HepG2 (cell line): ENCODE measurements around the gene OTOP3. TPM values are rescaled to one million over a fixed set of nuclear protein-coding genes. Genes with fewer than 3 reads are reported as not detected.

Experiments
- CCDC6 ChIP-seq: sonication (generic); formaldehyde crosslinking; IDR thresholded peaks from 2 replicates; pipeline ENCODE4 v1.8.1; 2022; ENCODE audit warnings: mild to moderate bottlenecking, missing genetic modification reagents, moderate library complexity
- FOXC1 ChIP-seq: sonication (generic); formaldehyde crosslinking; IDR thresholded peaks from 2 replicates; pipeline ENCODE4 v1.8.0; 2022; ENCODE audit warnings: mild to moderate bottlenecking, missing genetic modification reagents, borderline replicate concordance
- HCFC1 ChIP-seq: fragments of 150-350 bp; IDR thresholded peaks from 2 replicates; pipeline ENCODE4 v1.6.1; 2014; ENCODE audit warnings: low read depth, low read length
- HOXA3 ChIP-seq: sonication (generic); formaldehyde crosslinking; IDR thresholded peaks from 2 replicates; pipeline ENCODE4 v1.5.0; 2020; ENCODE audit warnings: missing genetic modification reagents
- KLF16 ChIP-seq, 2 experiments: sonication (generic) in 1 of 2; formaldehyde crosslinking in 1 of 2; IDR thresholded peaks; 2 replicates each; pipeline versions ENCODE4 v1.6.1 to v1.8.0; 2016 to 2023; ENCODE audit warnings: missing genetic modification reagents in 2 of 2, missing compliant biosample characterization in 1 of 2
- MAFG ChIP-seq: sonication (generic); formaldehyde crosslinking; IDR thresholded peaks from 2 replicates; pipeline ENCODE4 v1.5.1; 2020; ENCODE audit warnings: mild to moderate bottlenecking, missing genetic modification reagents
- NFYC ChIP-seq: IDR thresholded peaks from 2 replicates; pipeline ENCODE4 v1.6.1; 2016; ENCODE audit warnings: missing genetic modification reagents, missing compliant biosample characterization
- NR2F1 ChIP-seq, 2 experiments: fragments of 450-650 bp in 1 of 2; formaldehyde crosslinking in 1 of 2; IDR thresholded peaks; 2 replicates each; pipeline versions ENCODE4 v1.5.0 to v1.6.1; 2016 to 2020; ENCODE audit warnings: mild to moderate bottlenecking in 1 of 2, missing compliant biosample characterization in 1 of 2, missing genetic modification reagents in 1 of 2, moderate library complexity in 1 of 2
- NR2F2 ChIP-seq: IDR thresholded peaks from 2 replicates; pipeline ENCODE4 v1.6.1; 2012; ENCODE audit warnings: low read depth, inconsistent platforms, borderline replicate concordance
- ONECUT2 ChIP-seq: sonication (generic); formaldehyde crosslinking; IDR thresholded peaks from 2 replicates; pipeline ENCODE4 v1.4.0; 2020; ENCODE audit warnings: missing genetic modification reagents
- PHF8 ChIP-seq: sonication (generic); formaldehyde crosslinking; IDR thresholded peaks from 2 replicates; pipeline ENCODE4 v1.5.0; 2020; ENCODE audit warnings: missing genetic modification reagents
- RARG ChIP-seq: sonication (generic); formaldehyde crosslinking; IDR thresholded peaks from 2 replicates; pipeline ENCODE4 v1.4.0; 2020; ENCODE audit warnings: low read depth, mild to moderate bottlenecking, missing genetic modification reagents
- RBAK ChIP-seq: sonication (generic); formaldehyde crosslinking; IDR thresholded peaks from 2 replicates; pipeline ENCODE4 v1.5.1; 2020; ENCODE audit warnings: mild to moderate bottlenecking, missing genetic modification reagents
- SMARCC2 ChIP-seq: fragments of 450-650 bp; IDR thresholded peaks from 2 replicates; pipeline ENCODE4 v1.6.1; 2017; ENCODE audit warnings: antibody characterized with exemption, mild to moderate bottlenecking
- SOX5 ChIP-seq: IDR thresholded peaks from 2 replicates; pipeline ENCODE4 v1.6.1; 2016; ENCODE audit warnings: borderline replicate concordance
- SRSF4 ChIP-seq: fragments of 200-400 bp; formaldehyde crosslinking; IDR thresholded peaks from one replicate; pipeline ENCODE4 v1.6.1; 2018; ENCODE audit warnings: mild to moderate bottlenecking, low read depth, low read length, moderate library complexity; ENCODE audit not compliant: poor library complexity, severe bottlenecking
- TAF15 ChIP-seq: fragments of 200-400 bp; formaldehyde crosslinking; IDR thresholded peaks from one replicate; pipeline ENCODE4 v1.6.1; 2018; ENCODE audit warnings: mild to moderate bottlenecking, low read depth, low read length; ENCODE audit not compliant: poor library complexity, severe bottlenecking
- TSC22D2 ChIP-seq: sonication (generic); formaldehyde crosslinking; IDR thresholded peaks from 2 replicates; pipeline ENCODE4 v1.5.1; 2020; ENCODE audit warnings: missing genetic modification reagents, mild to moderate bottlenecking, borderline replicate concordance
- ZEB1 ChIP-seq: IDR thresholded peaks from 2 replicates; pipeline ENCODE4 v1.6.1; 2012; ENCODE audit warnings: mild to moderate bottlenecking, low read depth, inconsistent platforms; ENCODE audit not compliant: insufficient replicate concordance
- ZFP36 ChIP-seq: fragments of 150-350 bp; IDR thresholded peaks from 2 replicates; pipeline ENCODE4 v1.6.1; 2018; ENCODE audit warnings: borderline replicate concordance, low read length, low read depth; ENCODE audit not compliant: partially characterized antibody
- ZNF12 ChIP-seq: sonication (generic); formaldehyde crosslinking; IDR thresholded peaks from 2 replicates; pipeline ENCODE4 v1.5.0; 2020; ENCODE audit warnings: missing genetic modification reagents
- ZNF138 ChIP-seq: sonication (generic); formaldehyde crosslinking; IDR thresholded peaks from 2 replicates; pipeline ENCODE4 v1.5.0; 2020; ENCODE audit warnings: mild to moderate bottlenecking, low read depth, missing genetic modification reagents
- ZNF143 ChIP-seq: sonication (generic); formaldehyde crosslinking; IDR thresholded peaks from 2 replicates; pipeline ENCODE4 v1.4.0; 2020; ENCODE audit warnings: missing genetic modification reagents
- ZNF30 ChIP-seq: sonication (generic); formaldehyde crosslinking; IDR thresholded peaks from 2 replicates; pipeline ENCODE4 v1.5.0; 2020; ENCODE audit warnings: mild to moderate bottlenecking, missing genetic modification reagents
- ZNF430 ChIP-seq: sonication (generic); formaldehyde crosslinking; IDR thresholded peaks from 2 replicates; pipeline ENCODE4 v1.9.0; 2021; ENCODE audit warnings: mild to moderate bottlenecking, missing genetic modification reagents
- polyA plus RNA-seq, 8 experiments: library from polyadenylated mRNA; depleted of rRNA in 3 of 8; stranded (reverse) in 7 of 8; unstranded in 1 of 8; fragments of >200 nt; fragmentation: Illumina TruSeq in 4 of 8; extraction: Trizol in 4 of 8; gene quantifications; 2 replicates each; pipeline versions ENCODE4 v1.2.1 to v1.2.3, GENCODE V29; 2011 to 2016; ENCODE audit warnings: low read depth in 4 of 8, missing spikeins in 1 of 8, mixed read lengths in 1 of 8; ENCODE audit not compliant: insufficient read depth in 1 of 8
- total RNA-seq, 5 experiments: library from RNA; depleted of rRNA; stranded (reverse); fragments of >200 nt; fragmentation: Illumina TruSeq; extraction: Trizol; gene quantifications; 2 replicates each; pipeline ENCODE4 v1.2.3, GENCODE V29; 2016; ENCODE audit warnings: low read depth in 1 of 5
- TF ChIP-seq, protein P1 (sequence below): sonication (generic); formaldehyde crosslinking; IDR thresholded peaks from 2 replicates; pipeline ENCODE4 v1.5.0; 2020; ENCODE audit warnings: missing genetic modification reagents
- TF ChIP-seq, protein P2 (sequence below): sonication (generic); formaldehyde crosslinking; IDR thresholded peaks from 2 replicates; pipeline ENCODE4 v1.8.1; 2023; ENCODE audit warnings: mild to moderate bottlenecking, missing genetic modification reagents
- TF ChIP-seq, protein P3 (sequence below): sonication (generic); formaldehyde crosslinking; IDR thresholded peaks from 2 replicates; pipeline ENCODE4 v1.5.0; 2020; ENCODE audit warnings: missing genetic modification reagents, mild to moderate bottlenecking, borderline replicate concordance

Gene OTOP3
- total and polyA plus RNA-seq, 2 of the 13 experiments (the other 11 are each of a cell fraction or from before 2014, with no cell fraction given): not detected

DNA sequence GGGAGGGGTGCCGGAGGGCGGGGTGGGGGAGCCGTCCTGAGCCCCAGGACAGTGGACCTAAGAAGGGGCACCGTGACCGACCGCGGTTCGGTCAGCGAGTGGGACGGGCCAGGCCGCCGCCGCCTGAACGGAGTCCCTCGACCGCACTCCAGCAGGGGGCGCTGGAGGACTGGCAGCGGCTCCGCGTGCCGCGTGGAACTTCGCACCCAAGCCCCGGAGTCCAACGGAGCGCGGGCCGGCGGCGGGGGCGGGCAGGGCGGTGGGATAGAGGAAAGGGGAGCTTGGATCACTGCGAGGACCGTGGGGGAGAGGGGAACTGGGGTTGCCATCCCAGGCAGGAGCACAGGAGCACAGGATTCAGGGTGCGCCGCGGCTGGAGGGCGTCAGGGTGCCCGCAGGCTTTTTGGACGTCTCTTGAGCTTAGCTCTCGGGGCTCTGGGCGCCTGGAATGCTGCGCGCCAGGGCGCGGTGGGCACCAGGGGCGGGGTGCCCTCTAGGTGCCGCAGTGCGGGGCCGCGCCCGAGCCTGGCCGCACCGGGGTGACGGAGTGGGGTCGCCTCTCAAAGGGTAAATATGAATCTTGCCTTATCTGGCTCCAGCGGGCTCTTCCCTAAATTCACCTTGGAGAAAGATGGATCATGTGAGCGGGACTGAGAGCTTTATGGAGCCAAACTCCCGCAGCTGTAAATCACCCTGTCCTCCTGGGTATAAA is 12.0 kb upstream of the OTOP3 start (continued):
- TF ChIP-seq ZNF30 (CRISPR knock-in tag): no peak
- TF ChIP-seq FOXC1 (CRISPR knock-in tag): peak; percentile 66
- no peak for TF ChIP-seq HCFC1
- TF ChIP-seq ZEB1: no peak
- TF ChIP-seq NFYC: no peak
- TF ChIP-seq MAFG (CRISPR knock-in tag): no peak
- no peak for TF ChIP-seq CCDC6 (CRISPR knock-in tag)
- TF ChIP-seq SOX5 (CRISPR knock-in tag): no peak
- no peak for TF ChIP-seq PHF8 (CRISPR knock-in tag)
- TF ChIP-seq SMARCC2: no peak
- TF ChIP-seq ZNF143 (CRISPR knock-in tag): no peak
- TF ChIP-seq, protein P1, sequence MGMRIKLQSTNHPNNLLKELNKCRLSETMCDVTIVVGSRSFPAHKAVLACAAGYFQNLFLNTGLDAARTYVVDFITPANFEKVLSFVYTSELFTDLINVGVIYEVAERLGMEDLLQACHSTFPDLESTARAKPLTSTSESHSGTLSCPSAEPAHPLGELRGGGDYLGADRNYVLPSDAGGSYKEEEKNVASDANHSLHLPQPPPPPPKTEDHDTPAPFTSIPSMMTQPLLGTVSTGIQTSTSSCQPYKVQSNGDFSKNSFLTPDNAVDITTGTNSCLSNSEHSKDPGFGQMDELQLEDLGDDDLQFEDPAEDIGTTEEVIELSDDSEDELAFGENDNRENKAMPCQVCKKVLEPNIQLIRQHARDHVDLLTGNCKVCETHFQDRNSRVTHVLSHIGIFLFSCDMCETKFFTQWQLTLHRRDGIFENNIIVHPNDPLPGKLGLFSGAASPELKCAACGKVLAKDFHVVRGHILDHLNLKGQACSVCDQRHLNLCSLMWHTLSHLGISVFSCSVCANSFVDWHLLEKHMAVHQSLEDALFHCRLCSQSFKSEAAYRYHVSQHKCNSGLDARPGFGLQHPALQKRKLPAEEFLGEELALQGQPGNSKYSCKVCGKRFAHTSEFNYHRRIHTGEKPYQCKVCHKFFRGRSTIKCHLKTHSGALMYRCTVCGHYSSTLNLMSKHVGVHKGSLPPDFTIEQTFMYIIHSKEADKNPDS (CRISPR knock-in tag): 0 out of 2 replicates have a peak, but pooled peaks have one; percentile 37
- TF ChIP-seq ONECUT2 (CRISPR knock-in tag): no peak
- TF ChIP-seq, protein P2, sequence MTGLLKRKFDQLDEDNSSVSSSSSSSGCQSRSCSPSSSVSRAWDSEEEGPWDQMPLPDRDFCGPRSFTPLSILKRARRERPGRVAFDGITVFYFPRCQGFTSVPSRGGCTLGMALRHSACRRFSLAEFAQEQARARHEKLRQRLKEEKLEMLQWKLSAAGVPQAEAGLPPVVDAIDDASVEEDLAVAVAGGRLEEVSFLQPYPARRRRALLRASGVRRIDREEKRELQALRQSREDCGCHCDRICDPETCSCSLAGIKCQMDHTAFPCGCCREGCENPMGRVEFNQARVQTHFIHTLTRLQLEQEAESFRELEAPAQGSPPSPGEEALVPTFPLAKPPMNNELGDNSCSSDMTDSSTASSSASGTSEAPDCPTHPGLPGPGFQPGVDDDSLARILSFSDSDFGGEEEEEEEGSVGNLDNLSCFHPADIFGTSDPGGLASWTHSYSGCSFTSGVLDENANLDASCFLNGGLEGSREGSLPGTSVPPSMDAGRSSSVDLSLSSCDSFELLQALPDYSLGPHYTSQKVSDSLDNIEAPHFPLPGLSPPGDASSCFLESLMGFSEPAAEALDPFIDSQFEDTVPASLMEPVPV (CRISPR knock-in tag): peak; percentile 56; the same call in 1 of the 2 replicates
- no peak for TF ChIP-seq NR2F2
- TF ChIP-seq, protein P3, sequence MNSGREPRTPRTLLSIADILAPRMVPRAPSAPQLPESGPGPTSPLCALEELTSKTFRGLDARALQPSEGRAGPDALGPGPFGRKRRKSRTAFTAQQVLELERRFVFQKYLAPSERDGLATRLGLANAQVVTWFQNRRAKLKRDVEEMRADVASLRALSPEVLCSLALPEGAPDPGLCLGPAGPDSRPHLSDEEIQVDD (CRISPR knock-in tag): peak; percentile 78; the same call in 1 of the 2 replicates
- peak; percentile 78; the same call in 1 of the 2 replicates for TF ChIP-seq ZNF138 (CRISPR knock-in tag)
- TF ChIP-seq TSC22D2 (CRISPR knock-in tag): no peak
- TF ChIP-seq ZFP36: no peak
- no peak for TF ChIP-seq RARG (CRISPR knock-in tag)
- TF ChIP-seq SRSF4: no peak
- peak in 1 of 2 experiments; percentile 56; a peak in 1 of 4 replicates for TF ChIP-seq KLF16 (CRISPR knock-in tag; IDR thresholded peaks at IDR 0.05)
- peak; percentile 50; the same call in 1 of the 2 replicates for TF ChIP-seq ZNF430
- no peak for TF ChIP-seq TAF15
- TF ChIP-seq NR2F1 (CRISPR knock-in tag; IDR thresholded peaks at IDR 0.05): no peak
- TF ChIP-seq ZNF12 (CRISPR knock-in tag): no peak
- TF ChIP-seq RBAK (CRISPR knock-in tag): no peak
- peak; percentile 63; the same call in 1 of the 2 replicates for TF ChIP-seq HOXA3
